Activated CD8-positive, alpha-beta T cell treated with anti-CD3 and anti-CD28 coated beads, Interleukin-2, amount 10 ng/mL, durations not matched to agents 7 days and 5 days (primary cell): ENCODE measurements around the gene DCDC2C. TPM values are rescaled to one million over a fixed set of nuclear protein-coding genes. Genes with fewer than 3 reads are reported as not detected.
"Not testable (repeated sequence)": the region's sequence is repeated elsewhere in the genome, so short reads cannot be mapped to it uniquely, and the experiment has no call there.

ENCODE experiments used
- ATAC-seq: fragments of 150-1000 bp; cut with Tn5 transposase; one replicate; pipeline ENCODE4 v1.10.0; 2021; ENCODE audit warnings: moderate library complexity
- CTCF ChIA-PET: fragments of 350-600 bp; sonication (Branson Sonifier 250); formaldehyde crosslinking; loops from one replicate; lab custom pipeline; 2021; ENCODE audit warnings: antibody characterized with exemption; lab: Charles Lee
- POLR2A ChIA-PET: fragments of 350-600 bp; sonication (Branson Sonifier 250); formaldehyde crosslinking; loops from one replicate; lab custom pipeline; 2021; ENCODE audit warnings: antibody characterized with exemption; lab: Charles Lee
- DNase-seq: peaks from one replicate; pipeline ENCODE4 v3.0.0-alpha.2; 2020
- H3K27ac Mint-ChIP-seq: one replicate; pipeline ENCODE4 v1.8.0; 2021; ENCODE audit warnings: mild to moderate bottlenecking, mixed read lengths
- H3K27me3 Mint-ChIP-seq: one replicate; pipeline ENCODE4 v1.8.0; 2021; ENCODE audit warnings: low read depth, mixed read lengths
- H3K36me3 Mint-ChIP-seq: one replicate; pipeline ENCODE4 v1.8.0; 2021; ENCODE audit warnings: low read depth, mixed read lengths
- H3K4me1 Mint-ChIP-seq: one replicate; pipeline ENCODE4 v1.8.0; 2021; ENCODE audit warnings: low read depth, mixed read lengths
- H3K4me3 Mint-ChIP-seq: one replicate; pipeline ENCODE4 v1.8.0; 2021; ENCODE audit warnings: mild to moderate bottlenecking, mixed read lengths
- H3K9me3 Mint-ChIP-seq: one replicate; pipeline ENCODE4 v1.8.0; 2022; ENCODE audit warnings: mixed read lengths; ENCODE audit not compliant: insufficient read depth
- total RNA-seq, 2 experiments: library from RNA; stranded (reverse); gene quantifications; one replicate each; pipeline ENCODE4 v1.2.3, GENCODE V29; 2021

The DCDC2C gene
- total RNA-seq = not detected

- no peak for ATAC-seq
Measured at GRCh38 chr2:3703236-3703756, at the start of gene DCDC2C. Gene DCDC2C, plus strand, starts transcription at chr2:3703575. Its CDS starts 177 bp downstream, at chr2:3703752.

GRCh38 chr2:3654011-3654410 is 49.4 kb upstream of the DCDC2C start:
- POLR2A ChIA-PET = no interaction called here
- Mint-ChIP-seq H3K4me3 (no peak overlapping the region), H3K36me3 (no peaks in the 10 kb centered on the region), H3K27ac (no peak overlapping the region), H3K4me1 (peaks cover 13% of the 10 kb centered on the region), H3K27me3 (peaks cover 3% of the 10 kb centered on the region), H3K9me3 (no peaks in the 10 kb centered on the region)
- CTCF ChIA-PET = interaction anchor here (1.2 kb wide), 1 partner anchor 25 kb away, joined by 3 read pairs; no protein-coding TSS in a partner anchor
- DNase-seq (no peak), ATAC-seq (no peak)

More at GRCh38 chr2:3703236-3703756, at the start of gene DCDC2C:
- no peak for DNase-seq
- Mint-ChIP-seq H3K4me1 (no peaks in the 10 kb centered on the region), H3K27me3 (peaks cover 17% of the 10 kb centered on the region), H3K9me3 (no peaks in the 10 kb centered on the region), H3K36me3 (no peaks in the 10 kb centered on the region), H3K27ac (no peak within 1 kb of the TSS), H3K4me3 (no peak within 1 kb of the TSS)
- ChIA-PET POLR2A (no interaction called here), CTCF (no interaction called here)

- Mint-ChIP-seq H3K27ac (no peak overlapping the region), H3K36me3 (no peaks in the 10 kb centered on the region), H3K4me1 (peaks cover 13% of the 10 kb centered on the region), H3K27me3 (peaks cover 3% of the 10 kb centered on the region), H3K9me3 (no peaks in the 10 kb centered on the region), H3K4me3 (no peak overlapping the region)
- ChIA-PET CTCF (interaction anchor here (1.2 kb wide), 1 partner anchor 26 kb away, joined by 3 read pairs; no protein-coding TSS in a partner anchor), POLR2A (no interaction called here)
- ATAC-seq = no peak
- no peak for DNase-seq
Measured at GRCh38 chr2:3654531-3655225, 48.7 kb upstream of the DCDC2C start.

GRCh38 chr2:3655871-3656761 is 47.3 kb upstream of the DCDC2C start:
- Mint-ChIP-seq H3K9me3 (no peaks in the 10 kb centered on the region), H3K27me3 (no peaks in the 10 kb centered on the region), H3K4me3 (no peak overlapping the region), H3K27ac (no peak overlapping the region), H3K36me3 (no peaks in the 10 kb centered on the region), H3K4me1 (peaks cover 11% of the 10 kb centered on the region)
- DNase-seq (no peak), ATAC-seq (no peak)
- ChIA-PET CTCF (no interaction called here), POLR2A (no interaction called here)

- H3K27me3 Mint-ChIP-seq = no peaks in the 10 kb centered on the region
- CTCF ChIA-PET = no interaction called here
- H3K36me3 Mint-ChIP-seq = no peaks in the 10 kb centered on the region
- no peak overlapping the region for H3K27ac Mint-ChIP-seq
- H3K4me1 Mint-ChIP-seq = peaks cover 5% of the 10 kb centered on the region
- no peak overlapping the region for H3K4me3 Mint-ChIP-seq
- DNase-seq (no peak), ATAC-seq (no peak)
- POLR2A ChIA-PET = no interaction called here
- no peaks in the 10 kb centered on the region for H3K9me3 Mint-ChIP-seq
Measured at GRCh38 chr2:3656762-3657721, 46.3 kb upstream of the DCDC2C start.

- DNase-seq = no peak
- Mint-ChIP-seq H3K9me3 (no peaks in the 10 kb centered on the region), H3K36me3 (no peaks in the 10 kb centered on the region), H3K4me1 (peaks cover 2% of the 10 kb centered on the region), H3K27me3 (peaks cover 2% of the 10 kb centered on the region), H3K4me3 (no peak within 1 kb of the TSS), H3K27ac (no peak within 1 kb of the TSS)
- no peak for ATAC-seq
- ChIA-PET POLR2A (no interaction called here), CTCF (no interaction called here)
Measured at GRCh38 chr2:3657881-3658280, 45.5 kb upstream of the DCDC2C start, which contains the start of gene ALLC. Gene ALLC, plus strand, starts transcription at chr2:3658200. Its CDS starts 12,958 bp downstream, at chr2:3671158.

GRCh38 chr2:3659447-3660432 is 43.6 kb upstream of the DCDC2C start:
- POLR2A ChIA-PET = interaction anchor here (0.6 kb wide), 1 partner anchor 8 kb away, joined by 3 read pairs; no protein-coding TSS in a partner anchor
- Mint-ChIP-seq H3K9me3 (no peaks in the 10 kb centered on the region), H3K4me3 (no peak overlapping the region), H3K27ac (no peak overlapping the region), H3K36me3 (no peaks in the 10 kb centered on the region), H3K4me1 (peaks cover 2% of the 10 kb centered on the region), H3K27me3 (peaks cover 5% of the 10 kb centered on the region)
- ATAC-seq (no peak), DNase-seq (no peak)
- CTCF ChIA-PET = no interaction called here

GRCh38 chr2:3660640-3661039 is 42.7 kb upstream of the DCDC2C start:
- H3K27me3 Mint-ChIP-seq, H3K4me1 Mint-ChIP-seq, DNase-seq, H3K36me3 Mint-ChIP-seq, H3K27ac Mint-ChIP-seq, H3K4me3 Mint-ChIP-seq, H3K9me3 Mint-ChIP-seq, CTCF ChIA-PET, POLR2A ChIA-PET, ATAC-seq: not testable (repeated sequence)

GRCh38 chr2:3661149-3661660 is 42.2 kb upstream of the DCDC2C start:
- Mint-ChIP-seq H3K4me3 (no peak overlapping the region), H3K36me3 (no peaks in the 10 kb centered on the region), H3K4me1 (peaks cover 2% of the 10 kb centered on the region), H3K27ac (no peak overlapping the region), H3K27me3 (peaks cover 5% of the 10 kb centered on the region), H3K9me3 (no peaks in the 10 kb centered on the region)
- CTCF ChIA-PET = no interaction called here
- DNase-seq (no peak), ATAC-seq (no peak)
- POLR2A ChIA-PET = no interaction called here

- Mint-ChIP-seq H3K27ac (no peak overlapping the region), H3K4me3 (no peak overlapping the region), H3K36me3 (no peaks in the 10 kb centered on the region), H3K4me1 (peaks cover 2% of the 10 kb centered on the region), H3K9me3 (no peaks in the 10 kb centered on the region), H3K27me3 (peaks cover 5% of the 10 kb centered on the region)
- CTCF ChIA-PET = no interaction called here
- POLR2A ChIA-PET = no interaction called here
- DNase-seq (no peak), ATAC-seq (no peak)
Measured at GRCh38 chr2:3662239-3662638, 41.1 kb upstream of the DCDC2C start.
